LNCAP (cell line): ENCODE data around the gene ZBTB20.

Source experiments
- TF ChIP-seq, protein P1 (sequence below): fragments of 450-650 bp; IDR thresholded peaks from 2 replicates; pipeline ENCODE4 v1.5.1; 2017; ENCODE audit warnings: mild to moderate bottlenecking

The ZBTB20 gene

GRCh38 chr3:114686621-114687020 is 460.5 kb downstream of the ZBTB20 start:
- TF ChIP-seq, protein P1, sequence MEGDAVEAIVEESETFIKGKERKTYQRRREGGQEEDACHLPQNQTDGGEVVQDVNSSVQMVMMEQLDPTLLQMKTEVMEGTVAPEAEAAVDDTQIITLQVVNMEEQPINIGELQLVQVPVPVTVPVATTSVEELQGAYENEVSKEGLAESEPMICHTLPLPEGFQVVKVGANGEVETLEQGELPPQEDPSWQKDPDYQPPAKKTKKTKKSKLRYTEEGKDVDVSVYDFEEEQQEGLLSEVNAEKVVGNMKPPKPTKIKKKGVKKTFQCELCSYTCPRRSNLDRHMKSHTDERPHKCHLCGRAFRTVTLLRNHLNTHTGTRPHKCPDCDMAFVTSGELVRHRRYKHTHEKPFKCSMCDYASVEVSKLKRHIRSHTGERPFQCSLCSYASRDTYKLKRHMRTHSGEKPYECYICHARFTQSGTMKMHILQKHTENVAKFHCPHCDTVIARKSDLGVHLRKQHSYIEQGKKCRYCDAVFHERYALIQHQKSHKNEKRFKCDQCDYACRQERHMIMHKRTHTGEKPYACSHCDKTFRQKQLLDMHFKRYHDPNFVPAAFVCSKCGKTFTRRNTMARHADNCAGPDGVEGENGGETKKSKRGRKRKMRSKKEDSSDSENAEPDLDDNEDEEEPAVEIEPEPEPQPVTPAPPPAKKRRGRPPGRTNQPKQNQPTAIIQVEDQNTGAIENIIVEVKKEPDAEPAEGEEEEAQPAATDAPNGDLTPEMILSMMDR, result no peak

DNA sequence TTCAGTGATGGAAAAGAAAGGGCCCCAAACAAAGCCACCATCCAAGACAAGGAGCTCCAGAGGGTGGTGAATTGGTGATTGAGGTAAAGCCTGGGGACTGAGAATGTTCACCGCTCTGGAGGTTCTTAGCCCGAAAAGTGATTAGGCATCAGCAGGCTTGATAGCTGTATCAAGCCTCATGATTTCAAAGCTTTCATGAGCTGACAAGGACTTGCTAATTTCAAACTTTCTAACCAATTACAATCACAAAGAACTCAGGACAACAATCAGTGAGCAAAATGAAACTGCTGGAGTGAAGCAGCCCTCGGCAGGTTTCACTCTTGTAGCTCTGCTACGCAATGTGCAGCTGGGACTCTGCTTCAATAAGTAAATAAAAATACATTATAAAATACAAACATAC is 461.9 kb downstream of the ZBTB20 start:
- TF ChIP-seq, protein P1, result no peak

DNA sequence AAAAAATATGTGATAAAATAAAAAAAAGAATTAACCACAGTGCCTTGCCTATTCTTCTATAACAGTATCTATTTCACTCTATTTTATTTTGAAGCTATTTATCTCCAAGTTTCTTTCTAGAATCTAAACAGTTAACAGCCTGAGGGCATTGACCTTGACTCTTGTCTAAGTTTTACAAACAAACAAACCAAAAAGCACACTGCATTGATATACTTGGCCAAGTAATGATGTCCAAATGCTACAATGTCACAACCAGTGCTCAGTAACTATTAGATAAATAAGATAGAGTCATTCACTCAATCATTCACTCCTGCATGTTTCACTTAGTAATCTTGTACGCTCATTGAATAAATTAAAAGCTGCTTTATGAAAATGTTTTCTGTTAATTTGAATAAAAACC is 466.8 kb downstream of the ZBTB20 start:
- TF ChIP-seq, protein P1, result no peak

DNA sequence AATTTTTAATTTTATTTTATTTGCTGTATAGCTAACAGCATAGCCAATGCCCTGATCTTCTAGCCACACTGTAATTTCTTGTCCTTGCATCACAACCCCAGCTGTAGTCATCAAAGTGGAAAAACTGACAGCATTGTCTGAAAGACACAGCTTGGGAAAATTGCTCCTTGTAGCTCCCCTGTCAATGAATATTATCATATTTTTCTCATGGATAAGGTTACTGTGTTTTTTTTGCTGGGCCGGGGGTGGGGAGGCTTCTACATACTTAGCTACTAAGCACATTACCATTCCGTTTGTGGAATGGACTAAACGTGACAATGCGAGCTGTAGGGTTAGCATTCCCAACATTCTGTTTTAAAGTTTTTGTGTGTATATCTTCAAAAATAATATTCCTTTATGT is 472.0 kb downstream of the ZBTB20 start:
- TF ChIP-seq, protein P1, result no peak

DNA sequence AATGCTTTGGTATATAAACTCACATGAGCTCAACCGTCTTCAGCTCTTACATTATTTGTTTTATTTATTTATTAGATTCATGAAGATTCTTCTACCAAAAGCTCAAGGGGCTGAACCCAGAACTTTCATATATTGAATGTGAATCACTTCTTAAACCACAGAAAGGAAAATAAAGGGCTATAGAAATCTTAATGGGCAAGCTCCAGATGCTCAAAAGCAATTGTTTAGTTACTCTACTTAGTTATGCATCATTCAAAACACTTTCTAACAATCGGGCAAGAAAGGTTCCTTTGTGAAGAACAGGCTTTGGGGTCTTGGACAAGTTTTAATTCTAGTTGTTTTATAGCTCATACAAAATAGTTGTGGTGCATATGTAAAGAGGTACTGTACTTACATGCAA is 473.1 kb downstream of the ZBTB20 start:
- TF ChIP-seq, protein P1, result no peak

- TF ChIP-seq, protein P1, result no peak
Observed at GRCh38 chr3:114673481-114673880, 473.6 kb downstream of the ZBTB20 start.

DNA sequence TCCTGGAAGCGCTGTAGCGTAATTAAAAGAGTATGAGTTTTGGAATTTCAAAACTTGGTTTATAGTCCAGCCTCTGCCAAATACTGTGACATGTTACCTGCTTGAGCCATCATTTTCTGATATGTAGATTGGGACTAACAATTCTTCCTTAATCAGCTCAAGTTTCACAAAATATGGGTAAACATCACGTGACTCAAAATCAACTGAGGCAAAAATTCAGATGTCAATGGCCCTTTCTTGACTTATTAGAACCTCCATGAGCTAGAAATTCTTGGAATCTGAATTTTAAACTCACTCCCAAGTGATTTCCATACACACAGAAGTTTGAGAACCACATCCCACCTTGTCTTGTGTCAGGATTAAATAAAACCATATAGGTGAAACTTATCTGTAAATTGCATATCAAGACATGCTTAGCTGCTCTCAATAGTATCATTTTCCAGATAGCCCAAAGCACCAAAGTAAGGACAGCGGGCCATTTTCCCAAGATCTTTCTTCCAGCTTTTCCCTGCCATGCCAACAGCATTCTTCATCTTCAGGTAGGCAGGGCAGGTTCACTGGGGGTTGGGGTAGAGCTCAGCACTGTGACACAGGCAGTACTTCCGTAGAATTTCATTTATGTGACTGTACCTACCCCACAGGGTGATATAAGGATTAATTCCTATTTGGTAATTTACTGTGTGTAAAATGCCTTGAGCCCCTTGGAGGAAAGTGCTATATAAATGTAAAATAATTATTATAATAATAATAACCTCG is 474.2 kb downstream of the ZBTB20 start:
- TF ChIP-seq, protein P1, result no peak
